Osteoblast (primary cell): ENCODE results near the gene PIGW. TPM values are rescaled to one million over a fixed set of nuclear protein-coding genes. Genes with fewer than 3 reads are reported as not detected.
A peak's percentile ranks its signal among the peaks of the same experiment; 100 is the strongest.

ENCODE experiments used
- DNase-seq: peaks from one replicate; pipeline ENCODE4 v3.0.0; 2011; ENCODE audit warnings: low spot score, mixed read lengths; ENCODE audit not compliant: insufficient read length; ENCODE audit errors: missing footprints
- H2AFZ ChIP-seq: 2 replicates; pipeline ENCODE4 v1.6.0; 2011; ENCODE audit warnings: mild to moderate bottlenecking, low read length
- H3K27ac ChIP-seq: 2 replicates; pipeline ENCODE4 v1.5.1; 2011; ENCODE audit warnings: mild to moderate bottlenecking, low read depth, low read length, moderate library complexity
- H3K27me3 ChIP-seq: 2 replicates; pipeline ENCODE4 v1.6.0; 2012; ENCODE audit warnings: mild to moderate bottlenecking, control low read depth, inconsistent platforms, low read length, moderate library complexity; ENCODE audit not compliant: insufficient read depth
- H3K36me3 ChIP-seq: 2 replicates; pipeline ENCODE4 v1.5.1; 2011; ENCODE audit warnings: mild to moderate bottlenecking, low read length, control low read depth, moderate library complexity; ENCODE audit not compliant: insufficient read depth
- H3K4me1 ChIP-seq: 2 replicates; pipeline ENCODE4 v1.5.1; 2011; ENCODE audit warnings: mild to moderate bottlenecking, low read length, control low read depth, moderate library complexity; ENCODE audit not compliant: insufficient read depth
- H3K4me2 ChIP-seq: 2 replicates; pipeline ENCODE4 v1.6.0; 2011; ENCODE audit warnings: mild to moderate bottlenecking, low read length; ENCODE audit not compliant: insufficient read depth
- H3K4me3 ChIP-seq: fragments of 200-600 bp; sonication (generic); 3 replicates; pipeline ENCODE4 v1.5.1; 2012; ENCODE audit warnings: mild to moderate bottlenecking, low read length, inconsistent platforms; ENCODE audit not compliant: insufficient read depth
- H3K79me2 ChIP-seq: 2 replicates; pipeline ENCODE4 v1.6.0; 2012; ENCODE audit warnings: mild to moderate bottlenecking, low read length, control low read depth, inconsistent platforms; ENCODE audit not compliant: insufficient read depth
- H3K9me3 ChIP-seq: 2 replicates; pipeline ENCODE4 v1.5.1; 2011; ENCODE audit warnings: low read depth, low read length, control low read depth
- H4K20me1 ChIP-seq: 2 replicates; pipeline ENCODE4 v1.6.0; 2012; ENCODE audit warnings: mild to moderate bottlenecking, low read length, control low read depth; ENCODE audit not compliant: insufficient read depth
- CTCF ChIP-seq: IDR thresholded peaks from 2 replicates; pipeline ENCODE4 v1.5.1; 2011; ENCODE audit warnings: mild to moderate bottlenecking, low read depth, low read length, moderate library complexity; ENCODE audit errors: extremely low read depth
- total RNA-seq: library from RNA; depleted of rRNA; stranded (reverse); fragments of >200 nt; gene quantifications from 2 replicates; pipeline ENCODE4 v1.2.3, GENCODE V29; 2012

Gene PIGW
- total RNA-seq, 1 donor: 9.0 TPM

DNA sequence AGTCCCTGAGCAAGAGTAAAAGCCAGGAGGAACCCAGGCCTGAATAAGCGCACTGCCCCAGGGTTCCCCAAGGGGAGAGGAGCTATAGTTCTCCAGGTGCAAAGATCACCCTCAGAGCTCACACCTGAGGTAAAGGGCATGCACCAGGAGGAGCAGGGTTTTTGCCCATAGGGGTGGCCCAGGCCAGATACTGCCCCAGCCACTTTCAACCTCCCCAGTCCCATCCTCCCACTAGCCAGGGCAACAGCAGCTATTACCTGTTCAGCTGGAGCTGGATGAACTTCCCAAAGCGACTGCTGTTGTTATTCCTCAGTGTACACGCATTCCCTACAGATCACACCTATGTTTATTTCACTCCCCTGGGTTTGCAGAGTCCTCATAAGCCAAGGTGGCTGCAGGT lies 19.9 kb upstream of the PIGW start:
- Histone ChIP-seq H3K36me3 (peaks cover 10% of the 10 kb centered on the region), H3K4me2 (no peak overlapping the region), H3K4me3 (no peak overlapping the region), H3K4me1 (no peaks in the 10 kb centered on the region), H2AFZ (no peak overlapping the region), H3K27me3 (no peaks in the 10 kb centered on the region), H3K79me2 (no peaks in the 10 kb centered on the region), H3K27ac (no peak overlapping the region), H3K9me3 (no peaks in the 10 kb centered on the region), H4K20me1 (no peaks in the 10 kb centered on the region)
- TF ChIP-seq CTCF: no peak
- DNase-seq: no peak

DNA sequence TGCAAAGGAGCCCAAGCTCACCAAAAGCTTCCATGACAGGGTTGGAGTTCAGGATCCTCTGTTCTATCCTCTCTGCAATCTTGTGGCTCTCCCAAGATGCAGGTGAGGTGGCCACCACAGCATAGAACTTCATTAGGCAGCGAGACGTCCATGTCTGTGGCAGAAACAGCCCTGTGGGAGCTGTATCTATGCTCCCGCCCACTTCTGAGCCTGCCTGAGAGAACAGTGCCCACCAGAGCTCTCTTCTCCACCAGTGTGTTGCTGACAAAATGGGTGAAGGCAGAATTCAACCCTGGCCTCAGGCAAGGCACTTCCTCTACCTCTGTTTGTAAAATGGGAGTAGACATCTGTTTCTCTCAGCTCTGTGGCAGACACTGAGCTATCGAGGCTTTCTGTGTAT lies 18.9 kb upstream of the PIGW start:
- Histone ChIP-seq H3K9me3 (no peaks in the 10 kb centered on the region), H3K4me2 (no peak overlapping the region), H4K20me1 (no peaks in the 10 kb centered on the region), H3K4me1 (no peaks in the 10 kb centered on the region), H3K27ac (no peak overlapping the region), H3K27me3 (no peaks in the 10 kb centered on the region), H2AFZ (no peak overlapping the region), H3K4me3 (no peak overlapping the region), H3K36me3 (peaks cover 10% of the 10 kb centered on the region), H3K79me2 (no peaks in the 10 kb centered on the region)
- no peak for TF ChIP-seq CTCF
- DNase-seq: no peak

DNA sequence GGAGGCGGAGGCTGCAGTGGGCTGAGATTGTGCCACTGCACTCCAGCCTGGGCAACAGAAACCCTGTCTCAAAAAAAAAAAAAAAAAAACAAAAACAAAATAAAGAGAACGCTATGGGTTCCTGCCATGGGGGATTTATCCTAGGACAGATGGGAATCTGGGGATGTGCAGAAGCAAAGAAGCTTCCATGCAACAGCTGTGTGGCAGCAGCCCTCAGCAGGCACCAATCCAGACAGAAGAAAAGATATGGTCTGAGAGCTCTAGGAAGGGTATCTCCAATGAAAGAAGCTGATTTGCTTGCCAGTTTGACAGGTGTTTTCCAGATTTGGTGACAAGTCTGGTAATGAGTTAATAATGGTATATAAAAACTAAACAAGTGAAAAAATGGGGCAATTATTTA lies 11.7 kb upstream of the PIGW start:
- no peaks in the 10 kb centered on the region for H4K20me1 ChIP-seq
- no peak overlapping the region for H3K4me3 ChIP-seq
- peaks cover 39% of the 10 kb centered on the region for H3K36me3 ChIP-seq
- no peak for TF ChIP-seq CTCF
- no peaks in the 10 kb centered on the region for H3K4me1 ChIP-seq
- no peak overlapping the region for H2AFZ ChIP-seq
- no peaks in the 10 kb centered on the region for H3K27me3 ChIP-seq
- H3K4me2 ChIP-seq: no peak overlapping the region
- H3K27ac ChIP-seq: no peak overlapping the region
- no peak for DNase-seq
- H3K79me2 ChIP-seq: peaks cover 8% of the 10 kb centered on the region
- H3K9me3 ChIP-seq: no peaks in the 10 kb centered on the region

- peak overlapping the region; percentile 0 for H3K27ac ChIP-seq
- H3K36me3 ChIP-seq: peaks cover 44% of the 10 kb centered on the region
Observed at GRCh38 chr17:36524428-36524876, 10.3 kb upstream of the PIGW start.

More at GRCh38 chr17:36524428-36524876, 10.3 kb upstream of the PIGW start:
- Histone ChIP-seq H3K27me3 (no peaks in the 10 kb centered on the region), H3K4me2 (no peak overlapping the region), H2AFZ (no peak overlapping the region), H3K4me1 (peaks cover 10% of the 10 kb centered on the region), H3K79me2 (peaks cover 8% of the 10 kb centered on the region), H4K20me1 (no peaks in the 10 kb centered on the region), H3K4me3 (no peak overlapping the region), H3K9me3 (no peaks in the 10 kb centered on the region)
- no peak for TF ChIP-seq CTCF
- DNase-seq: no peak
